SKM-1 (cell line): ENCODE data around the gene ARVCF.

ENCODE experiments used
- DNase-seq: peaks from one replicate; lab custom pipeline; 2025; ENCODE audit not compliant: unreplicated experiment; lab: John Stamatoyannopoulos, UW

ARVCF gene

DNA sequence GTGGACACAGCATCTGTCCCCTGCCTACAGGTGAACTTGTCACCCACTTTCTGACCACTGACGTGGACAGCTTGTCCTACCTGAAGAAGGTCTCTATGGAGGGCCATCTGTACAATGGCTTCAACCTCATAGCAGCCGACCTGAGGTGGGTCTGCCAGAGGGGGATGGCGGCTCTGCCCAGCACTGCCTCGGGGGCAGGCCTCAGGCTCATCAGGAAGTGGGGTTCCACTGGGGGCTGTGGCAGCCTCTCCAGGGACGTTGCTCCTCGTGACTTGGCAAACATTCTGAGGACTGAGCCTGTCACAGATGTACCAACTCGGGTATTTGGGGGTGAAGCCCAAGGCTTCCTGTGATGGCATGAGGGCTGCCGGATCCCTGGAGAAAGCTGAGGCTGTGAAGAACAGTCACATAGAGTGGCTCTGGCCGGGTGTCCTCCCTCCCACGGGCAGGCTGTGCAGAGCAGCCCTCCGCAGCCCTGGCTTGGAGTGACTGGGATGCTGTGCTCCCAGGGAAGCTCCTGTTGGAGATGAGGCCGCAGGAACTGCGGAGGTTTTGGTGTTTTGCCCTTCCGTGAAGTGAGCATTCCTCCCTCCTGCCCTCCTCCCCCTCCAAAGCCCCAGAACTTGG, 36.9 kb upstream of the ARVCF start:
- no peak for DNase-seq

DNA sequence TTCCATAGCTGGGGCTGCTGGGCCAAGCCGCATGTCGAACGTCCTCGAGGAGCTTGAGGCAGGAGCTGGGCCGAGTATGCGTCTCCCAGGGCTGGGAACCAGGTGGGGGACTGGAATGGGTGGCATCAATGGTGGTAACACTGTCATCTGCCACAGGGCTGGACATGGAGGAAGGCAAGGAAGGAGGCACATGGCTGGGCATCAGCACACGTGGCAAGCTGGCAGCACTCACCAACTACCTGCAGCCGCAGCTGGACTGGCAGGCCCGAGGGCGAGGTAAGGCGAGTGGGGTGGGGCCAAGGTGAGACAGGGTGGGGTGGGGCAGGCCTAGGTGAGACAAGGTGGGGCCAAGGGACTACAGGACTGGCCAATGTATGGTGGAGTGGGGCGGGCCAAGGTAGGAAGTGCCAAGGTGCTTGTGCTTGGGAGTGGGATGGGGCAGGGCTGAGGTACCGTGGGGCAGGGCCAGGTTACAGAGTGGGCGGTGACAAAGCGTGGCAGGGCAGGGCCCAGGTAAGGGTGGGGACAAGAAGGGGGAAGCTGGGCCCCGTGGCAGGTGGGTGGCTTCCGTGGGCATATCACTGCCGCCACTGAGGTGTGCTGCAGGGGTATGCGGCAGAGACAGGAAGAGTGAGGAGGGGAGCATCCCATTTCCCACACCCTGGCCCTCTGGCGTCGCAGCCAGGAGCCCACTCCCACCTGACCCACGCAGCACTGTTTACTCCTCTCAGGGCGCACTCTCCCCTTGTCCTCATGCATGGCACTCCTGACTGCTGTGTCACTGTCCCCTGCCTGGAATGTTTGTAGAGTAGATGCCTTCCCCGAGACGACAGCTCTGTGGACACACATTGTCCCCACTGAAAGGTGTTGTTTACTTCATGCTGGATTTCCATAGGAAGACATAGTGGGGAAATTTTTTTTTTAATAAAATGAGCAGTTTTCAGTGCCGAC, 36.0 kb upstream of the ARVCF start:
- DNase-seq: no peak

DNA sequence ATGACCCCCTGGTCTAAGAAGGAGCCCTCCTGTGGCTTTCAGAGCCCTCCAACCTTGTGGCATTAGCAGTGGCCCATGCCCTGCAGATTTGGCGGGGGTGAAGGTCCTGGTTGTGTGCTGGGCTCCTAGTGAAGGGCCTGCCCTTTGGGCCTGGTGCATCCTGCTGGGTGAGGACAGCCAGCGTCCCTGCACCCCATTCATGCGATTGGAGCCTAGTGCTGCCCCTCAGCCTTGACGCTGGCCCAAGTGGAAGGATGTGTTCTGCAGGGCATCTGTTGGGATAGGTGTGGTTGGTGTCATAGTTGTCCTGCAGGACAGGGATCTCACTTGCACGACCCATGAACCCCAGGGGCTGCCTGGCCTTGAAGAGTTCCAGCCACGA, 35.3 kb upstream of the ARVCF start:
- no peak for DNase-seq

DNA sequence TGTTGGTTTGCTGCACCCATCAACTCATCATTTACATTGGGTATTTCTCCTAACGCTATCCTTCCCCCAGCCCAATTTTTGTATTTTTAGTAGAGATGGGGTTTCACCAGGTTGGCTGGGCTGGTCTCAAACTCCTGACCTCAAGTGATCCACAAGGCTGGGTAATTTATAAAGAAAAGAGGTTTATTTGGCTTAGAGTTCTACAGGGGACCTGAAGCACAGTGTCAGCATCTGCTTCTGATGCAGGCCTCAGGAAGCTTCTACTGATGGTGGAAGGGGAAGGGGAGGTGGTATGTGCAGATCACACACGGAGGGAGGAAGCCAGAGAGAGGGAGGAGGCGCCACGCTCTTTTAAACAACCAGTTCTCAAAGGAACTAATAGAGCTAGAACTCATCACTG, 30.1 kb upstream of the ARVCF start:
- DNase-seq: no peak

DNA sequence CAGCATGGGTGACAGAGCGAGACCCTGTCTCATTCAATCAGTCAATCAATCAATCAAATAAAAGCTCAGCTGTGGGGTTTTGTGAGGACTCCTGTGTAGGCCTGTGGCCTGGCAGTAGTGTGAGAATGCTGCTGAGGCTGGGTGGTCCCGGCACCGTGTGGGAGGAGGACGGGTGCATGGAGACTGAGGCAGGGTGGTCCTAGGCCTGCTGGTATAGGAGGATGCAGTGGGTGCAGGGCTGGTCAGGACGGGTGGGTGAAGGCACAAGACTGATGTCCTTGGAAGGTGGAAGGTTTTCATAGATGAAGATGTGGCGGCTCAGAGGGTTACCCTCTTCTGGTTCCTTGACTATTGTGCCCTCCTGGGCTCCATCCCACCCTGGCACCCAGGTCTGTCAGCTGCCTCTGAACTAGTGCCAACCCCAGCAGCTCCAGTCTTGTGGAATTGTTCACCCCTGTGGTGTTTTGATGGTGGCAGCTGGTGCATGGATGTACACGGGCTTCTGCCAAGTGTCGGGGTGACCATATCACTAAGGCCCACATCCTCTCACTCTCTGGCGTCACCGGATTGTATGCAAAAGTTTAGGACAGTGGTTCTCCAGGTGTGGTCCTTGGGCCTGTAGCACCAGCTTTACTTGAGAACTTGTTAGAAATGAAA, 28.0 kb upstream of the ARVCF start:
- no peak for DNase-seq

DNA sequence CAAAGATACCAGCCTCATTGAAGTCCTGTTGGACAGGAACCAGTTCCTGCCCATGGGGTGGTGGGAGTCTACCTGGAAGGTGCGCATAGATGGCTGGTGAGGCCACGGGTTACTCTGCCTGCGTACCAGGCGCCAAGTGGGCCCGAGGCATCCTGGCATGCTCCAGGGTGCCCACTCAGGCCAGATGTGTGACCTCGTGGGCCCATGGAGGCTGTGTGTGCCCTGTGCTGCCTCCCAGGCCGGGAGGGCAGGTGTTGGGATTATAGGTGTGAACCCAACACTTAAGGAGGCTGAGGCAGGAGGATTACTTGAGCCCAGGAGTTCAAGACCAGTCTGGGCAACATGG, 27.3 kb upstream of the ARVCF start:
- no peak for DNase-seq

DNA sequence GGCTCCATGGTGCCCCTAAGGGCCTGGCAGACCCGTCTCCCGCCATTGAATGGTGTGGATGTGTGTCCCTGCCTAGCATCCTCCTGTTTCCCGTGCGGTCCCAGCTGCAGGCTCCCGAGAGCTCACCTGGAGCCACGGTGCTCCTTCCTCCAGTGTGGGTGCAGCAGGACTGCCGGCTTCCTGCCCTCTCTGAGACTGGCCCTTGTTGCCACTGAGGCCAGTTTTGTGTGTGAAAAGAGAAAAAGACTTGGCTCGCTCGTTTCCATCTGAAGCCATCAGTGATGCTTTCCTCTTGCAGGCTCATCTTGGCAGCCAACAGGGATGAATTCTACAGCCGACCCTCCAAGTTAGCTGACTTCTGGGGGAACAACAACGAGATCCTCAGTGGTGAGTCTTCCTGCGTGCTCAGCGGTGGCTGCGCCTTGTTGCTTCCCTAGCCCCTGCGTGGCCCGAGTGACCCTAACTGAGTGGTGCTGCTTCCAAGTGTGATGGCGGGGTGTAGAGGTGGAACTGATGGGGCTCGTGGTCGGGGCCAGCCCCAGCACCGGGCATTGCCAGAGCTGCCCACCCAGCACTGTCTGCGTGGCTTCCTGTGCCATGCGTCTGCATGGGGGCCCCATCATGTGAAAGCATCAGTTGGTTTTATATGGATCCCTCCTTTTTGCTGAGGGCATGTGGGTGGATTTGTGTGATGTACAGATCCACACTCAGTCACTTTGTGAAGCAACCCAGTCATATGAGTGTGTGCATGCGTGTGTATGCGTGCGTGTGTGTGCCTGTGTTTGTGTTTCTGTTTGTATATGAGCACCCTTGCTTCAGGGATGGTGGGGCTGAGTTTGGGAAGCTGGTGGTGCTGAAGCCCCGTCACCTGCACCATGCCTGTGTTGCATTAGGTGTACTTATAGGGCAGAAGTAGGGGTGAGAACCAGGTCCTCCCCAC, 26.7 kb upstream of the ARVCF start:
- DNase-seq: no peak

DNA sequence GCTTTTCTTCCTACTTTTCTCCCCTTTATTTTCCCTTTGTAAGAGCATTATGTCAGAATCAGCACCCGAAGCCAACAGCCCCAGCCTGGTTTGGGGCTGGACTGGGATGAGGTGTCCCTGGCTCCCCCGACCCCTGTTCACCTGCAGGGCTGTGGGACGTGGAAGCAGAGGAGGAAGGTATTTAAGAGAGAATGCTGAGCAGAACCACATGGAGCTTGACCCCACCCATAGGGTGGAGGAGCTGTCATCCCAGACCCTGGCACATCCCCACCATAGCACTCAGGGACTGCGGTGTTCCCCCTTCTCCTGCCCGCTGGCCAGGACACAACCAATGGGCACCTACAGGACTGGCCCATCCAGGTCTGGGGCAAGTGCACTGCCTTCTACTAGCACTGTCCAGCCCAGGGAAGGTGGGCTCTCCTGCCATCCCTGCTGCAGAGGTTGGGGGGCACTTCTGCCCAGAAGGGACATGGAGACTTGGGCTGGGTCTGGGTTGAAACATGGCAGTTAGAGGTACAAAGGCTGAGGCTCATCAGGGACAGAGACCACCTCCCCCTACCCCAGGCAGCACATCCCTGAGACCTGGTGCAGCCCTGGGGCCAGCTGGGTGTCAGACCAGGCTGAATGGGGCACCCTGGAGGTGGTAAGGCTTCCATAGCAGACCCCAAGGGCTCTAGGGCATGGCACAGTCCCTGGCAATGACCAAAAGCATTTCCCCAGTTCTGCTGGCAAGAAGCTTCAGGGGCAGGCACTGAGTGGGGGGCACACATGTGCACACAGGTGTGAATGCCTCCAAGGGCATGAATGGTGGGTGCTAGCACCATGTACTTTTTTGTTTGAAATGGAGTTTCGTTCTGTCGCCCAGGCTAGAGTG, 23.9 kb upstream of the ARVCF start:
- no peak for DNase-seq

DNA sequence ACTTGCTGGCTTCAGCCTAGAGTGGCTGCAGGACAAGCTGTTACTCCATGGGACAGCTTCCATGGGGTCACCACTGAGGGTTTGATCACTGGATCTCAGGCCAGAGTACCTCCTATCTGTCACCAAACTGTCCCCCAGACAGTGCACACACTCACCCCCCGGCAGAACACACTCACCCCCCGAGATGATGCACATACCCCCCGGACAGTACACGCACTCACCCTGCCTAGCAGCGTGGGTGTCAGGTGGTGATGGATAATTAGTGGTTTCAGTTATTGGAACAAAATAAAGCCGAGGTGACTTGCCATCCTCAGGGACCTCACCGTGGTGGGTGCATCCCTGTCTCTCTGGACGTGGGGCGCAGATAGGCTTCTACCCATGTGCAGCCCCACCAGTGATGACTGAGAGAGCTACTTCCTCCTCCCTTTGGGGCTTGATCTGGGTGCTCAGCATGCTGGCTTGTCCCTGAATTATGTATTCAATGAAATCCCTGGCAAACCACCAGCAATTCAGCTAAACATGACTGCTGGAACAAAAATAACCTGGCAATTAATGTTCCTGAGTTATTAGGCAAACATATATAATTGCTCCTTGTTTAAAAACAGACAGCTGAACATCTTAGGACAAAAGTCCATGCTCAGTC, 23.2 kb upstream of the ARVCF start:
- DNase-seq: no peak

DNA sequence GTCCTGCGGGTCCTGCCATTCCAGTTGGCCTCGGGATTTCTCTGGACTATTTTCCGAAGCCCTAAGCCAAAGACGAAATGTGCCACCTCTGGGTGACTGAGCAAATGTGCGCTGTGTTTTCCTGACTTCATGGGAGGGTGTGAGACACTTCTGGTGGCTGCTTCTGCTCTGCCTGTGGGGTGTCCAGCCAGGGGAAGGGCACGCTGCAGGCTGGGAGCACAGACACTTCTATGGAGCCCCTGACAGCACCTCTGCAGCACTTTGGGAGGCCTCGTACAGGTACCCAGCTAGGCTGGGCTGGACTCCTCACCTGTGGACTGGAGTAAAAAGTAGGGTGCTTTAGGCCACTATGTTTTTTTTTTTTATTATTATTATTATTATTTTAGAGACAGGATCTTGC, 22.0 kb upstream of the ARVCF start:
- DNase-seq: no peak

DNA sequence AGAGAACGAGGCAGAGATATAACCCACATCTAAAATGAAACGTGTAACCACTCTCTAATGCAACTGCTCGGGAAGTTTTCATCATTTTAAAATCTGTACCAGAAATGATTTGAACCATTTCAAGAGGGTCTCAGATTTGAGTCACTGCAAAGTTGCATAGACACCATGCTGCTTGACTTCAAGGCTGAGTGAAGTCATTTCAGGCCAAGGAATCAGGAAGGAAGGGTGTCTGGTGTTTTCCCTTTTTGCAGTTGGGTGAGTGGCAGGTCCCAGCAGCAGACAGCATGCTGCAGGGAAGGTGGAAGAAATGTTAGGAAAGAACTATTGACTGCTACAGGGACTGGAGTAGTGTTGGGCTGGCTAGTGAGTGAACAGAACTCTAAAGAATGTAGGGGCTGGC, 20.8 kb upstream of the ARVCF start:
- peak; percentile 5 for DNase-seq

DNA sequence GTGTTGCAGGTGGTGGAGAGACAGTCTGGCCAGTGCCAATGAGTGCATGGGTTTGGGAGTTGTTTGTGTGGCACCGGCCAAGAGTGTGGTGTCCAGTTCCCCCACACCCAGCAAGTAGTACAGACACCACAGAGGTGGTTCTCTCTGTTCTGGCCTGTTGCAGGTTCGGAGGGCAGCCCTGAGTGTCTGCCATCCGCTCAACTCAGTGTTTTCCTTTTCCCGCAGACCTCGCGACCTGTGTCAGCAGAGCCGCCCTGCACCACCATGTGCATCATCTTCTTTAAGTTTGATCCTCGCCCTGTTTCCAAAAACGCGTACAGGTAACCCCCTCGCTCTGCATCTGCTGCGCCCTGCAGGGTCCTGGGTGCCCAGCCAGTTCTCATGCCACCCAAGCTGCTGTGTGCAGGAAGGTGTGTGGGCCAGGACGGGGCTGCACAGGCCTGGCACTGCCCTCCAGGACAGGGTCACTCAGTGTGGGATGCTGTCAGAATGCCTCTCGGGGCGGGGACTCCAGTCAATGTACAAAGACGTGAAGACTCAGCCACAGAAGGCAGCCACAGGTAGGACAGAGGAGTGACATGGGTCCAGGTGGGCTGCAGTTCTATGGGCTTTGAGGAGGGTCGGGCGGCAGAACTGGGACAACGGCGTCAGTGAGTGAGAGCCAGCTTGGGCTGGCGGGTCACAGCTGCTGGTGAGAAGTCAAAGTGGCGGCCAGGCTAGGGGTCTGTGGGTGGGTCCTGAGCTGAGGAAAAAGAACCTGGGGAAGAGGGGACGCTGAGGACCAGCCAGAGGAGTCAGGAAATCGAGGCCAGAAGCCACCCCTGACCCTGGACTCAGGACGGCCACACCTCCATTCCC, 20.1 kb upstream of the ARVCF start:
- no peak for DNase-seq

DNA sequence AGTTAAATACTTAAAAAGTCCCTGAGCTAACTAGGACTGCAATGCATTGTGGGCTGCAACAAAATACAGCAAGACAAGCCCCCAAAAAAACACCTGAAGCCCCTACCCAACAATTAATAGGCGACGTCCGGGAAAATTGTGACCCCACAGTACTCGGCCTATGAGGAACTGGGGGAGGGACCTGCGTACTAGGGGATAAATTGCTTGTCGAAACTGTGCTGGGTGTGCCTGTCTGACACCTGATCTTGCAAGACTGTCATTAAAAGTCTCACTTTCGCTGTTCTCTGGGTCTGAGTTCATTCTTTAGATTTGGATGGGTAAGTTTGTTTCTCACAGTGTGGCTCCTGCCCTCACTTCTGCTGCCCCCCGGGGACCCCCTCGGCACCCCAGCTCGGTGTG, 19.5 kb upstream of the ARVCF start:
- no peak for DNase-seq

DNA sequence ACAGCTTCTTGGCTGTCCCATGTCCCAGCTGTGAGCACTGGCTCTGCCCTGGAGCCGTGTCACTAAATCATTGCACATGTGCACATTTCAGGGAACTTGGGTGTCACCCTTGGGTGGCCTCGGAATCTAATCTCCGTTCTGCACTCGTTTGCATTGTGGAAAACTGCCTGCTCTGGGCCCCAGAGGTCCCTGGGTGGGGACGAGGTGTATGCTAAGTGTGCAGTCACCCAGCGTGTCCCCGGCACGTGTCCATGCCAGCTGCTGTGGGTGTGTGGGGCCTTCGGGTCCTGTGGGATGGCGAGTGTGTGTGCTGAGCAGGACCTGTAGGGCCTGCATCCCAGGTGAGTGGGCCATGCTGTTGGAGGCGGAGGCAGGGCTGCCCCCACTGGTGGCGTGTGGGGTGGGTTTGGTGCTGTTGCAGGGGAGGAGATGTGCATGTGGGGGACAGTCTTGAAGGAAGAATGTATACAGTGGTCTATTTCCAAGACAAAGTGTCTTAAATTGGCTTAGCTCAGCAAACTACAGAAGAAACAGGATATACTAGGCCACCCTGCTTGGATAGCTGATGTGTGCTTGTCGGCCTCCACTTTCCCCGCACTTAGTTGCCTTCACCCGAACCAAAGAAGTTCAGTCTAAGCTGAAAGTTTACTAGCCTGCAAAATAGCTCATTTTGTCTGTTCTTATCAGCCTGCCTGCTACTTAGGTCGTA, 18.9 kb upstream of the ARVCF start:
- DNase-seq: no peak

DNA sequence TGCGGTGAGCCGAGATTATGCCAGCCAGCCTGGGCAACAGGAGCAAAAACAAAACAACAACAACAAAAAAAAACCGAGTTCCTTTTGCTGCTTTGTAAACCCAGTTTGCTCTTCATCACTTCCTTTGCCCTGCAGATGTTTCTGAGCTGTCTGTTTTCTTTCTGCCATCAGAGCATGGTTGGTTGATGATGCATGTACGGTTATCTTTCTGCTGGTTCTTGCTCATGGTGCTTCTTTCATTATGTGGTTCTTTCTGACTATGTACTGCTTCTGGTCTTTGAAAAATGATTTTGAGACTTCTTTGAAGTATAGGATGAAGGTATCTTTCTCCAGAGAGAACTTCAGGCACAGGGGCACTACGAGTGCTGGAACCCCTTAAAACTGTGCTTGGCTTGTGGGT, 17.5 kb upstream of the ARVCF start:
- no peak for DNase-seq

DNA sequence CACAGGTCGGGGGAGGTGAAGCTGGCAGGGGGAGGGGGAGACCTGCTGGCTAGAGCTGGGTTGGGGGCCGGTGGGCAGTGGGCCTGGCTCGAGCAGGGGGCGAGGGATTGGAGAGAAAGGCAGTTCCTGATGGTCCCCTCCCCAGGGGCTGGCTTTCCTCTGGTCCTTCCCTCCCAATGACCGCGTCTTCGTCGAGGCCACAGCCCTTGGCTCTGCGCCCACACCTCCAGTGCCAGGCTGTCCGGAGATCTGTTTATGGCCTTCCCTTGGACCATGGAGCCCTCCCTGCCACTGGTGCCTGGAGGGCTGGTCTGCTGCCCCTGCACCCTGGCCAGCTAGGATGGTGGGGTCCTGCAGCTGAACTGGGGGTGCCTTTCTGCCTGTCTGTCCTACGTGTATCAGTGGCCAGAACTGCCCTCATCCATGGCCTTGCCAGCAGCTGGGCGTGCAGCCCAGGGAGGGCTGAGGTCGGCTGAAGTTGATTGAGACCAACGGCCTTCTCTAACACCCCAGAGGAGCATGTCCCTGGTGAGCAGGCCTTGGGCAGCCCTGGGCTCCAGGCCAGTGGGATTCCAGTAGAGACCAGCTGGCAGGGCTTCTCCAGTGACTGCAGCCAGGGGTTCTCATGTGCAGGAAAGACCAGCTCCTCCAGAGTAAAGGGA, 16.6 kb upstream of the ARVCF start:
- DNase-seq: no peak

DNA sequence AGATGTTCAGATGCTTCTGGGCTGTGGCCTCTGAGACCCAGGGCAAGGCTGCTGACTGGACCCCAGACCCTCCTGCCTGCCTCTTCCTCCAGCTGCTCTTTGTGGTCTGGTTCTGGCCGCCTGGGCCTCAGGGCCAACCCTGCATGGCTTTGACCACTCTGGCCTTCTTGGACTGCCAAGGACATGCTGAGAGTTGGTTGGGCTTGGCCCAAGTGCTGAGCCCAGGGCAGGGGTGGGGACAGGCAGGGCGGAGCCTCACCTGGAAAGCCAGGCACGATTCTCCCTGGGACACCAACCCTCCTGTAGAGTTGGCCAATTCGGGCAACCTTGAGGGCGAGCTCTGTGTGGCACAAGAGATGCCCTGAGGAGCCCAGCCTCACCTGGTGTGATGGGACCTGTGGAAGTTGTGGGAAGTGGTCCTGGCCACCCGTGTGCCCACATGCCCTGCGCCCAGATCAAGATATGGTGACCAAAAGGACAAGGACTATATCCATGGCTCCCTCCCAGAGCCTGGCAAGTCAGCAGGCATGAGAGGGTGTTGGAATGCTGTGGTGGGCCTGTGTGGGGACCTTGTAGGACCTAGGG, 15.9 kb upstream of the ARVCF start:
- no peak for DNase-seq
